Panc1 (cell line): ENCODE results near the gene TRIM56.

Experiments used
- POLR2AphosphoS5 ChIP-seq: IDR thresholded peaks from 2 replicates; pipeline ENCODE4 v1.6.1; 2012; ENCODE audit warnings: mild to moderate bottlenecking, low read depth, low read length, moderate library complexity
- SIN3A ChIP-seq: IDR thresholded peaks from 2 replicates; pipeline ENCODE4 v1.6.1; 2012; ENCODE audit warnings: low read depth, mild to moderate bottlenecking, low read length, moderate library complexity, borderline replicate concordance; ENCODE audit not compliant: insufficient read depth
- TCF7L2 ChIP-seq: IDR thresholded peaks from 2 replicates; pipeline ENCODE4 v1.6.1; 2011; ENCODE audit warnings: mild to moderate bottlenecking, low read depth, low read length, inconsistent platforms
- TF ChIP-seq, protein P1 (sequence below): fragments of 450-650 bp; IDR thresholded peaks from 2 replicates; pipeline ENCODE4 v1.5.1; 2017; ENCODE audit warnings: mild to moderate bottlenecking

DNA sequence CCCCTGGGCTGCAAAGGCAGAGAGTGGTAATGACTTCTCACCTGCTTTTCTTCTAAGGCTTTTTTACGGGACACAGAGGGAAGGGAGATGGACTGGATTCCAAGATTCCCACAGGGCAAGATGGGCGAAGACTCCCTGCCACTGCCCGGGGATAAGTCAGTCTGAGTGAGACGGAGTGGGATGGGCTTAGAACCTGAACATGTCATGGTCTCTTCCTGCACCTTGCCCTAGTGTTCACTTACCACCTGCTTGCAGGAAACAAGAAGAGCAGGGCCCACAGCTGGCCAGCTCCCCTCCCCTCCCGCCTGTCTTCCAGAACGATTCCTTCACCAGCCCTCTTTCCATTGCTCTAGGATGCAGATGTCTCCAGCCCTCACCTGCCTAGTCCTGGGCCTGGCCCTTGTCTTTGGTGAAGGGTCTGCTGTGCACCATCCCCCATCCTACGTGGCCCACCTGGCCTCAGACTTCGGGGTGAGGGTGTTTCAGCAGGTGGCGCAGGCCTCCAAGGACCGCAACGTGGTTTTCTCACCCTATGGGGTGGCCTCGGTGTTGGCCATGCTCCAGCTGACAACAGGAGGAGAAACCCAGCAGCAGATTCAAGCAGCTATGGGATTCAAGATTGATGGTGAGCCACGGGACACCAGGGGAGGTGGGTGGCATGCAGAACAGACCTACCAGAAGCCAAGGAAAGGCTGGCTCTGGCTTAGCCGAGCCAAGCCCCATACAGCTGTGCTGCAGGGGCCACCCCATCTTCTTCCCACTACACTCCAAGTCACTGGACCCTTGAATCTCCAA, 43.0 kb downstream of the TRIM56 start:
- TF ChIP-seq, protein P1, sequence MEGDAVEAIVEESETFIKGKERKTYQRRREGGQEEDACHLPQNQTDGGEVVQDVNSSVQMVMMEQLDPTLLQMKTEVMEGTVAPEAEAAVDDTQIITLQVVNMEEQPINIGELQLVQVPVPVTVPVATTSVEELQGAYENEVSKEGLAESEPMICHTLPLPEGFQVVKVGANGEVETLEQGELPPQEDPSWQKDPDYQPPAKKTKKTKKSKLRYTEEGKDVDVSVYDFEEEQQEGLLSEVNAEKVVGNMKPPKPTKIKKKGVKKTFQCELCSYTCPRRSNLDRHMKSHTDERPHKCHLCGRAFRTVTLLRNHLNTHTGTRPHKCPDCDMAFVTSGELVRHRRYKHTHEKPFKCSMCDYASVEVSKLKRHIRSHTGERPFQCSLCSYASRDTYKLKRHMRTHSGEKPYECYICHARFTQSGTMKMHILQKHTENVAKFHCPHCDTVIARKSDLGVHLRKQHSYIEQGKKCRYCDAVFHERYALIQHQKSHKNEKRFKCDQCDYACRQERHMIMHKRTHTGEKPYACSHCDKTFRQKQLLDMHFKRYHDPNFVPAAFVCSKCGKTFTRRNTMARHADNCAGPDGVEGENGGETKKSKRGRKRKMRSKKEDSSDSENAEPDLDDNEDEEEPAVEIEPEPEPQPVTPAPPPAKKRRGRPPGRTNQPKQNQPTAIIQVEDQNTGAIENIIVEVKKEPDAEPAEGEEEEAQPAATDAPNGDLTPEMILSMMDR = no peak
- TF ChIP-seq SIN3A (no peak), POLR2AphosphoS5 (peak; percentile 56), TCF7L2 (no peak)
